Testis (tissue), 2 donors: Measurements from ENCODE around the gene HGF.

Experiments
- POLR2A ChIP-seq: fragments of 450-650 bp; IDR thresholded peaks from one replicate; pipeline ENCODE4 v1.6.1; 2017; ENCODE audit warnings: antibody characterized with exemption, mild to moderate bottlenecking, moderate library complexity
- TF ChIP-seq, protein P1 (sequence below), 3 experiments: fragments of 450-650 bp in 2 of 3; fragments of 200-600 bp in 1 of 3; sonication (generic) in 1 of 3; IDR thresholded peaks; one replicate each; pipeline ENCODE4 v1.5.1; 2016 to 2019; ENCODE audit warnings: antibody characterized with exemption in 3 of 3, mild to moderate bottlenecking in 2 of 3, moderate library complexity in 1 of 3

- TF ChIP-seq, protein P1, sequence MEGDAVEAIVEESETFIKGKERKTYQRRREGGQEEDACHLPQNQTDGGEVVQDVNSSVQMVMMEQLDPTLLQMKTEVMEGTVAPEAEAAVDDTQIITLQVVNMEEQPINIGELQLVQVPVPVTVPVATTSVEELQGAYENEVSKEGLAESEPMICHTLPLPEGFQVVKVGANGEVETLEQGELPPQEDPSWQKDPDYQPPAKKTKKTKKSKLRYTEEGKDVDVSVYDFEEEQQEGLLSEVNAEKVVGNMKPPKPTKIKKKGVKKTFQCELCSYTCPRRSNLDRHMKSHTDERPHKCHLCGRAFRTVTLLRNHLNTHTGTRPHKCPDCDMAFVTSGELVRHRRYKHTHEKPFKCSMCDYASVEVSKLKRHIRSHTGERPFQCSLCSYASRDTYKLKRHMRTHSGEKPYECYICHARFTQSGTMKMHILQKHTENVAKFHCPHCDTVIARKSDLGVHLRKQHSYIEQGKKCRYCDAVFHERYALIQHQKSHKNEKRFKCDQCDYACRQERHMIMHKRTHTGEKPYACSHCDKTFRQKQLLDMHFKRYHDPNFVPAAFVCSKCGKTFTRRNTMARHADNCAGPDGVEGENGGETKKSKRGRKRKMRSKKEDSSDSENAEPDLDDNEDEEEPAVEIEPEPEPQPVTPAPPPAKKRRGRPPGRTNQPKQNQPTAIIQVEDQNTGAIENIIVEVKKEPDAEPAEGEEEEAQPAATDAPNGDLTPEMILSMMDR (IDR thresholded peaks at IDR 0.05) = no peak
- TF ChIP-seq POLR2A = no peak
These were observed 26.2 kb downstream of the HGF start for GRCh38 chr7:81743665-81744064.
